Putamen (tissue), 1 donor: ENCODE results near the gene DUSP8.
"Not testable (repeated sequence)": the region's sequence is repeated elsewhere in the genome, so short reads cannot be mapped to it uniquely, and the experiment has no call there.

ENCODE experiments used
- DNase-seq: peaks from one replicate; pipeline ENCODE4 v3.0.0-alpha.2; 2016; ENCODE audit warnings: low spot score

Gene DUSP8, protein sequence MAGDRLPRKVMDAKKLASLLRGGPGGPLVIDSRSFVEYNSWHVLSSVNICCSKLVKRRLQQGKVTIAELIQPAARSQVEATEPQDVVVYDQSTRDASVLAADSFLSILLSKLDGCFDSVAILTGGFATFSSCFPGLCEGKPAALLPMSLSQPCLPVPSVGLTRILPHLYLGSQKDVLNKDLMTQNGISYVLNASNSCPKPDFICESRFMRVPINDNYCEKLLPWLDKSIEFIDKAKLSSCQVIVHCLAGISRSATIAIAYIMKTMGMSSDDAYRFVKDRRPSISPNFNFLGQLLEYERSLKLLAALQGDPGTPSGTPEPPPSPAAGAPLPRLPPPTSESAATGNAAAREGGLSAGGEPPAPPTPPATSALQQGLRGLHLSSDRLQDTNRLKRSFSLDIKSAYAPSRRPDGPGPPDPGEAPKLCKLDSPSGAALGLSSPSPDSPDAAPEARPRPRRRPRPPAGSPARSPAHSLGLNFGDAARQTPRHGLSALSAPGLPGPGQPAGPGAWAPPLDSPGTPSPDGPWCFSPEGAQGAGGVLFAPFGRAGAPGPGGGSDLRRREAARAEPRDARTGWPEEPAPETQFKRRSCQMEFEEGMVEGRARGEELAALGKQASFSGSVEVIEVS

GRCh38 chr11:1572197-1573076 lies at the start of gene DUSP8:
DUSP8 (minus strand) TSS chr11:1572271; CDS start chr11:1565826, 6,445 bp downstream.
- DNase-seq, result peak; percentile 93

DNA sequence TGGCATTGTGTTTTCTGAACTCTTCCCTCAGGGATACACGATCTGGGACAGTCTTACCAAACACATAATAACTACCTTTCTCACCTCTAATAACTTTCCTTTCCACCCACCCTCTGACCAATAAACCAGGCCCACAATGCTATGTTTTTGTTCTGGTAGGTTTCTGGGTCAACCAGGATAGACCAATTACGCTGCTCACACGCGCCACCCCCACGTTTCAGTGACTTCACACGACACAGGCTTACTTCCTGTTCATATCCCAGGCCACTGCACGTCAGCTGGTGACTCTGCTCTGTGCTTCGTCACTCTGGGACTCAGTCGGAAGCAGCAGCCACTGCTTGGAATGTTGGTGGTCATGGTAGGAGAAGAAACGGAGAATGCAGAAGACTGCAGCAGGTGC lies 47.4 kb upstream of the DUSP8 start:
- DNase-seq, result no peak

DNA sequence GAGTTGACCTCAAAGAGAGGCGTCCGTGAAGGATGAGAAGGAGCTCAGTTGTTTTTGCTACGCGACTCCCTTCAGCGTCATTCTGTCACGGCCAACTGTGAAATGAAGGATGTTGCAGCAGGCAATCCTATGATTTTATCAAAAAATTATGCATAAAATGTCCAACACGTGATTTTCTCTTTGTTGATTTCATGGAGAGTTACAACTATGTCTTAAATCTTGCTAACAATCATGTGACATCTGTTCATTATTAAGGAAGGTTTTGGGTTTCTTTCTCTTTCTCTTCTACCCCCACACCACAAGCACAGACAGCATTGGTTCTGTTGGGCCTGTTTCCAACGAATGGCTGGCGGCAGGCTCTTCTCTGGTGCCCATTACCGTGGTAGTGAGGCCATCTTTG lies 46.2 kb upstream of the DUSP8 start:
- no peak for DNase-seq

DNA sequence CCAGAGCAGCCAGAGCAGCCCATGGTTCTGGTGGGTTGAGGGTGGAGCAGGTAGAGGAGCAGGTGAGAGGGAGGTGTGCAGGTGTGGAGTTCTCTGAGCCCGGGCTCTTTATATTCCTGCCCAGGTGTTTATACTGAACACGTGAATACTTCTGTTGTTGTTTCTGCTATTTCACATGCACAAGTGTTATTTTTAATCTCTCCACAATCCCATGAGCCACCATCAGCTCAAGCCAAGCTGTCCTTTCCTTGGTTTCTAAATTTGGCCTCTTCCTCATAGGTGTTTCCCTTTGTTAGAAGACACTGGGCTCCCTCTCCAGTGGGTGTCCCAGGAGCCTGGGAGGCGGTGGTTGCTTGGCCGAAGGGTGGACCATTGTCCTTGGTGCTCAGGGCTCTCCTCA lies 36.3 kb upstream of the DUSP8 start, which contains the start of gene KRTAP5-3:
Gene KRTAP5-3 (minus strand): TSS at position 101 of the 400 bp plus-strand sequence. CDS start 78 bp downstream, at position 23.
- DNase-seq, result no peak

DNA sequence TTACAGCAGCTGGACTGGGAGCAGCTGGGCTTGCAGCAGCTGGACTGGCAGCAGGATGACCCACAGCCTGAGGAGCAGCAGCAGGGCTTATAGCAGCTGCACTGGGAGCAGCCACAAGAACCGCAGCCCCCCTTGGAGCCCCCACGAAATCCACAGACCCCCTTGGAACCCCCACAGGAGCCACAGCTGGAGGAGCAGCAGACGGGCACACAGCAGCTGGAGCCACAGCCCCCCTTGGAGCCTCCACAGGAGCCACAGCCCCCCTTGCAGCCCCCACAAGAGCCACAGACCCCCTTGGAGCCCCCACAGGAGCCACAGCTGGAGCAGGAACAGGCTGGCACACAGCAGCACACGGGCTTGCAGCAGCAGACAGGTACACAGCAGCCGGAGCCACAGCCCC lies 35.8 kb upstream of the DUSP8 start:
- not testable (repeated sequence) for DNase-seq

DNA sequence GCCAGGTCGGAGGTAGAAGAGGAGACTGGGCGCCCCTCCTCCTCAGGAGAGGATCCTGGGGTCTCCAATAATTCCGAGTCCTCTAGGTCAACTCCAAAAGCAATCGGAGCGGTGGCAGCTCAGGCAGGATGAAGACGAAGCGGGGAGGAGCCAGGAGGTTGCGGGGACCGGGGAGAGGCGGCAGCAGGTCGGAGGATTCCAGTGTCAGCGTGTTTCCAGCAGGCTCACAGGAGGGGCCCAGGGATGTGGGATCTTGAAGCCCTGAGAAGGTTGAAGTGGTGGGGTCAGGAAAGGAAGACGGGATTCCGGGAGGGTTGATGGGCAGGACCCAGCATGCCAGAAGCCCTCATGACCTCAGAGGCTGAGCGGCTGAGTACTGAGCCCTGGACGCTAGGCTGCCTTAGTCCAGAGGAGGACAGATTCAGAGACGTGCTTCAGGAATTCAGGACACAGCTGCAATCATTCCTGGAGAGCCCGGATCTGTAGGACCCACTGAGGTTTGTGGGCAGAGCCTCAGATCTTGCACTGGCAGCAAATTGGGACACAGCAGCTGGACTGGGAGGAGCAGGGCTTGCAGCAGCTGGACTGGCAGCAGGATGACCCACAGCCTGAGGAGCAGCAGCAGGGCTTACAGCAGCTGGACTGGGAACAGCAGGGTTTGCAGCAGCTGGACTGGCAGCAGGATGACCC lies 35.2 kb upstream of the DUSP8 start:
- DNase-seq, result not testable (repeated sequence)

DNA sequence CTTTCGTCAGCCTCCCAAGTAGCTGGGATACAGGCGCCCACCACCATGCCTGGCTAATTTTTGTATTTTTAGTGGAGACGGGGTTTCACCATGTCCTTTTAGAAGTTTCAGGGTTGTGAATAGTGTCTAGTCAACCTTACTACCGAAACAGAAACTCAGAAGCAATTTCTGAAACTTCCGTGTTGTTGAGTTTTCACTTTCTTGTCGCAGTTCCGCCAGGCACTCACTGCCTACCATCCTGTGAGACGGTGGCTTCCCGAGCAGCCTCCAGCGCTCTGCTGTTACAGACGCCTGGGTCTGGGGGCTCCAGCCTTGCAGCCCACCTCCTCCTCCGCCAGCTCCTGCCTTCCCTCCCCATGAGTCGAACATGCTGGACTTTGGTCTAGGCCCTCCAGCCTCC lies 33.9 kb upstream of the DUSP8 start:
- not testable (repeated sequence) for DNase-seq

DNA sequence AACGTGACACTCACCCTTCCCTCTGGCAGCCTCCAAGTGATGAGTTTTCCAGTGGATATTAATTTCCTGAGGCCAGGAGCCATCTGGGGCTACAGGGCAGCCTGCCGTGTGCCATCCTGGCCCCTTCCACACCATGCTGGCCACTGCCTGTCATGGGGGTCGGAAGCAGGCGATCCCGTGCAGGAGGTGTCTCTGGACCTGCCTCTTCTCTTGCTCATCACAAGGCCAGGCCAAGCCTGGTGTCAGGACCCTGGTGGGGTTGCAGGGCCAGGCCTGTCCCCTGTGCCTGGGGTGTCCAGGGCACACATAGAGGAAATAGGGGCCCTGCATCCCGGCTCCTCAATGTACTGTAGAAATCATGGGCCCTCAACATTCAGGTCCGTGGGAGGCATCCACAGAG lies 32.6 kb upstream of the DUSP8 start:
- no peak for DNase-seq

GRCh38 chr11:1604181-1604580 lies 32.1 kb upstream of the DUSP8 start:
- no peak for DNase-seq

- no peak for DNase-seq
Observed at GRCh38 chr11:1603629-1604028, 31.6 kb upstream of the DUSP8 start.

DNA sequence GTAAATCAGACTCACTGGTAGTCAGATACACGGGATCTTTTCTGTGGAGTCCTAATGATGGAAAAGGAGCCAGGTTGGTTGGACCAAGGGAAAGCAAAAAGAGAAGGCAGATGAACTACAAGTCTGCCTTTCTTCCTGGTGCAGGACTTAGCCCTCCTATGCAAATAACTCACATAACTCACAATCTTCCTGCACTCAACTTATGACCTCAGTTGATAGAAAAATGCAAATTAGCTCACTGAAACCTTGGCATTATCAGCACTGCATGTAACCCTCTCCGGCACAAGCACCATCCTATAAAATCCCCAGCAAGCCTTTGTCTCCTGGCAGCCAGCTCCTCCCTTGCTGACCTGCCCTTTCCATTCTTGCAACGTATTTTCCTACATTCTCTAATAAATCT lies 29.6 kb upstream of the DUSP8 start:
- DNase-seq, result not testable (repeated sequence)

- DNase-seq, result peak; percentile 15
Observed at GRCh38 chr11:1600626-1601025, 28.6 kb upstream of the DUSP8 start.

DNA sequence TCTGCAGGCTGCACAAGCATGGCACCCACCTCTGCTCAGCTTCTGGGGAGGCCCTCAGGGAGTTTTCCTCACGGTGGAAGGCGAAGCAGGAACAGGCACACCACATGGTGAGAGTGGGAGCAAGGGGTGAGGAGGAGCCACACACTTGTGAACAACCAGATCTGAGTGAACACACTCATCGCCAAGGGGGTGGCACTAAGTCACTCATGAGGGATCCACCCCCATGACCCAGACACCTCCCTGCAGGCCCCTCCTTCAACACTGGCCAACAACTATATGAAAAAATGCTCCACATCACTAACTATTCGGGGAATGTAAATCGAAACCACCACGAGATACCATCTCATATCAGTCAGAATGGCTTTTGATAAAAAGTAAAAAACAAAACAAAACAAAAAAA lies 26.7 kb upstream of the DUSP8 start:
- DNase-seq, result no peak

DNA sequence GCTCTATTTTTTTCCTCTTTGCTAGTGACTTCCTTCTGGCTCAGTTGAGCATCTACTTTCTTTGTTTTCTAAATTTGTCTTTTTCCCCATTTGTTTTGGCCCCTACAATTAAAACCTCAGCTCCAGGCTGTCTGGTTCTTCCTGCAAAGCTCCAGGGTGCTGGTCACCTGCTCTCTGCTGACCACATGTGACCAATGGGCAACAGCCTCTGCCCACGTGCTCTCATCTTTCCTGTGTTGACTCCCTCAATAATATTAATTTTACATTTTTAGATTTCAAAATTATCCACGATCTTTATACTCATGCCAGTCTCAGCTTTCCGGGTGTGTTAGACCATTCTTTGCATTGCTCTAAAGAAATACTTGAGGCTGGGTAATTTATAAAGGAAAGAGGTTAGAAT lies 26.3 kb upstream of the DUSP8 start:
- not testable (repeated sequence) for DNase-seq

DNA sequence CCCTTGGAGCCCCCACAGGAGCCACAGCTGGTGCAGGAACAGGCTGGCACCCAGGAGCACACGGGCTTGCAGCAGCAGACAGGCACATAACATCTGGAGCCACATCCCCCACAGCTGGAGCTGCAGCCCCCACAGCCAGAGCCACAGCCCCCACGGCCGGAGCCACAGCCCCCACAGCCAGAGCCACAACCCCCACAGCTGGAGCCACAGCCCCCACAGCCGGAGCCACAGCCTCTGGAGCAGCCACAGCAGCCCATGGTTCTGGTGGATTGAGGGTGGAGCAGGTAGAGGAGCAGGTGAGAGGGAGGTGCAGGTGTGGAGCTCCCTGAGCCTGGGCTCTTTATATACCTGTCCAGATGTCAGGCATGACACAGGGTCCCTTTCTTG lies 25.9 kb upstream of the DUSP8 start, which contains the start of gene KRTAP5-2:
Gene KRTAP5-2 (minus strand): TSS at position 301 of the 387 bp plus-strand sequence. CDS start 44 bp downstream, at position 257.
- DNase-seq, result no peak

GRCh38 chr11:1597331-1597993 lies 25.4 kb upstream of the DUSP8 start:
- no peak for DNase-seq

- not testable (repeated sequence) for DNase-seq
Observed at GRCh38 chr11:1596576-1597121, 24.6 kb upstream of the DUSP8 start.

- DNase-seq, result peak; percentile 58
Observed at GRCh38 chr11:1595994-1596575, 24.0 kb upstream of the DUSP8 start.

GRCh38 chr11:1592628-1593027 lies 20.6 kb upstream of the DUSP8 start:
- DNase-seq, result no peak

DNA sequence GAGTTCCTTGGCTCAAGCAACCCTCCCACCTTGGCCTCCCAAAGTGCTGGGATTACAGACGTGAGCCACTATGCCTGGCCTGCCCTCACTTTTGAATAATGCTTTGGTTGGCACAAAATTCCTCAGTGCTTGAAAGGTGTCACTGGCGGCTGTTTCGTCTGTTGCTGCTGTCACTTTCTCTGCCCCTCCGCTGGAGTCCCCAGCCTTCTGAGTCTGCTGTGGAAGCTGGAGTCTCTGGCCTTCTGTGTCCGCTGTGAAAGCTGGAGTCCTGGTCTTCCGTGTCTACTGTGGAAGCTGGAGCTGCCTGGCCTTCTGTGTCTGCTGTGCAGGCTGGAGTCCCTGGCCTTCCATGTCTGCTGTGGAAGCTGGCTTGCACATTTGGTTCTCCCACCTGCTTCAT lies 17.9 kb upstream of the DUSP8 start:
- DNase-seq, result no peak
